ENCODE measurements around the gene FAH. TPM values are rescaled to one million over a fixed set of nuclear protein-coding genes. Genes with fewer than 3 reads are reported as not detected.

The FAH gene
- total and polyA plus RNA-seq, 2 donors (not counting 1 experiment from before 2014, with no cell fraction given), result 1.1 to 5.1 TPM

DNA sequence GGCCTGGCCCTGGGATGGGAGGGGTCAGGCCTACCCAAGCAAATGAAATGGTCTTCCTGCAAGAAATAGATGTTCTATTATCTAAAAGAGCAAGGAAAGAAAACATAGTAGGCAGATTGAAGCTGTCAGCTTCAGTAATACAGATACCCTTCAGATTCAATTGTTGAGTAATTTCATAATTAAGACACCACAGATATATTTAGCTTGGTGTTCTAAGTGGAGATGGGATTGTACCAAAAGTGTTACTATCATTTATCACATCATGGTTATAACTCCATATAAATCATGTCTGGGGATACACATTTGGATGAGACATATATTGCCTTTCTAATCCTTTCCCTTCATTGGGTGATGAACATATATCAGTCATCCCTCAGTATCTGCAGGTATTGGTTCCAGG, 41.9 kb upstream of the FAH start:
- intact Hi-C loops (cut with micrococcal nuclease), result no loop called here
- TF ChIP-seq, protein P1, sequence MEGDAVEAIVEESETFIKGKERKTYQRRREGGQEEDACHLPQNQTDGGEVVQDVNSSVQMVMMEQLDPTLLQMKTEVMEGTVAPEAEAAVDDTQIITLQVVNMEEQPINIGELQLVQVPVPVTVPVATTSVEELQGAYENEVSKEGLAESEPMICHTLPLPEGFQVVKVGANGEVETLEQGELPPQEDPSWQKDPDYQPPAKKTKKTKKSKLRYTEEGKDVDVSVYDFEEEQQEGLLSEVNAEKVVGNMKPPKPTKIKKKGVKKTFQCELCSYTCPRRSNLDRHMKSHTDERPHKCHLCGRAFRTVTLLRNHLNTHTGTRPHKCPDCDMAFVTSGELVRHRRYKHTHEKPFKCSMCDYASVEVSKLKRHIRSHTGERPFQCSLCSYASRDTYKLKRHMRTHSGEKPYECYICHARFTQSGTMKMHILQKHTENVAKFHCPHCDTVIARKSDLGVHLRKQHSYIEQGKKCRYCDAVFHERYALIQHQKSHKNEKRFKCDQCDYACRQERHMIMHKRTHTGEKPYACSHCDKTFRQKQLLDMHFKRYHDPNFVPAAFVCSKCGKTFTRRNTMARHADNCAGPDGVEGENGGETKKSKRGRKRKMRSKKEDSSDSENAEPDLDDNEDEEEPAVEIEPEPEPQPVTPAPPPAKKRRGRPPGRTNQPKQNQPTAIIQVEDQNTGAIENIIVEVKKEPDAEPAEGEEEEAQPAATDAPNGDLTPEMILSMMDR (IDR thresholded peaks at IDR 0.05), result no peak
- no peak for TF ChIP-seq EZH2 (IDR thresholded peaks at IDR 0.05; ENCODE audit: borderline replicate concordance, insufficient read depth, low read depth, low read length, poor library complexity, severe bottlenecking)
- Histone ChIP-seq H4K20me1 (ENCODE audit: control insufficient read depth, insufficient read depth, low read length, poor library complexity, severe bottlenecking) (peaks cover 75% of the 10 kb centered on the region), H3K79me2 (ENCODE audit: control insufficient read depth, insufficient read depth, low read length) (peaks cover 98% of the 10 kb centered on the region), H3K9ac (ENCODE audit: low read length) (no peak overlapping the region), H3K27me3 (replicated peaks in 1 of 4; ENCODE audit: control extremely low read depth in 1 of 4, control insufficient read depth in 3 of 4, insufficient read depth in 4 of 4, low read length in 3 of 4) (no peaks in the 10 kb centered on the region), H3K4me1 (ENCODE audit: control insufficient read depth in 2 of 2, insufficient read depth in 2 of 2, low read length in 2 of 2) (peaks cover 4 to 7% of the 10 kb centered on the region in 2 donors), H3K9me3 (ENCODE audit: control extremely low read depth in 1 of 3, control insufficient read depth in 2 of 3, insufficient read depth in 1 of 3, low read length in 2 of 3) (no peaks in the 10 kb centered on the region), H3K36me3 (replicated peaks in 1 of 2; ENCODE audit: control extremely low read depth in 1 of 2, control insufficient read depth in 1 of 2, extremely low read depth in 1 of 2, insufficient read depth in 2 of 2, low read length in 1 of 2) (peaks cover 0 to 2% of the 10 kb centered on the region in 2 experiments), H3K4me3 (ENCODE audit: control extremely low read depth in 1 of 5, extremely low read depth in 1 of 5, insufficient read depth in 1 of 5, low read depth in 2 of 5, low read length in 4 of 5) (no peak overlapping the region), H3K27ac (ENCODE audit: low read length in 2 of 2) (no peak overlapping the region), H2AFZ (ENCODE audit: insufficient read depth, low read depth, low read length, poor library complexity, severe bottlenecking) (no peak overlapping the region), H3K4me2 (replicated peaks; ENCODE audit: low read depth, low read length, poor library complexity, severe bottlenecking) (no peak overlapping the region)
- DNase-seq (no peak), ATAC-seq (ENCODE audit: low read depth) (no peak)
- H3K27me3 Mint-ChIP-seq, result no peaks in the 10 kb centered on the region
- H3K9me3 Mint-ChIP-seq (ENCODE audit: insufficient read depth), result no peaks in the 10 kb centered on the region
- ChIA-PET POLR2A (no interaction called here), CTCF (interaction anchor here (0.6 kb wide), 1 partner anchor 98 kb away, joined by 3 read pairs; no protein-coding TSS in a partner anchor)
- peaks cover 72% of the 10 kb centered on the region for H3K4me1 Mint-ChIP-seq
- no peak overlapping the region for H3K4me3 Mint-ChIP-seq
- no peak overlapping the region for H3K27ac Mint-ChIP-seq

DNA sequence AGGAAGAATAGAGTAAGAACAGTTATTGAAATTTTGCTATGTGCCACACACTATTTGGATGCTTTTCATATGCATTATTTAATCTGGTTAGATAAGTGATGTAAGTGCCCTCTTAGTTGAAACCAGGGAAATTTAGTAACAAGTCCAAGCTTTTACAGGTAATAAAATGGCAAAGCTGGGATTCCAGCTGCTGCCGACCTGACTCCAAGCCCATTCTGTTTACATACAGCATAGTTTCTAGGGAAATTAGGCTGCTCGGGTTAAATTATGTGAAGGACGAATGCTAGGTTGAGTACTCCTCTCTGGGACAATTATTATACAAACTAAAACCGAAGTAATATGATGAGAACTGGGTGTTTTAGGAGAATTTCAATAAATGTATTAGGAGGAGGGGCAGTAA, 38.7 kb upstream of the FAH start:
- Mint-ChIP-seq H3K27ac (no peak overlapping the region), H3K9me3 (ENCODE audit: insufficient read depth) (no peaks in the 10 kb centered on the region), H3K4me1 (peaks cover 65% of the 10 kb centered on the region), H3K27me3 (no peaks in the 10 kb centered on the region), H3K4me3 (no peak overlapping the region)
- H3K4me3 ChIP-seq (ENCODE audit: control extremely low read depth in 1 of 5, extremely low read depth in 1 of 5, insufficient read depth in 1 of 5, low read depth in 2 of 5, low read length in 4 of 5), result no peak overlapping the region
- no peak overlapping the region for H3K4me2 ChIP-seq (replicated peaks; ENCODE audit: low read depth, low read length, poor library complexity, severe bottlenecking)
- DNase-seq (no peak), ATAC-seq (ENCODE audit: low read depth) (no peak)
- no peaks in the 10 kb centered on the region for H3K27me3 ChIP-seq (replicated peaks in 1 of 4; ENCODE audit: control extremely low read depth in 1 of 4, control insufficient read depth in 3 of 4, insufficient read depth in 4 of 4, low read length in 3 of 4)
- ChIA-PET POLR2A (no interaction called here), CTCF (interaction anchor here (0.7 kb wide), 1 partner anchor 8 kb away, joined by 3 read pairs; no protein-coding TSS in a partner anchor)
- H2AFZ ChIP-seq (ENCODE audit: insufficient read depth, low read depth, low read length, poor library complexity, severe bottlenecking), result no peak overlapping the region
- no CpG with 5 or more reads among the region's 4 CpGs for WGBS (ENCODE audit: insufficient coverage)
- no peak overlapping the region for H3K27ac ChIP-seq (ENCODE audit: low read length in 2 of 2)
- intact Hi-C loops (cut with micrococcal nuclease), result no loop called here
- no peaks in the 10 kb centered on the region for H3K9me3 ChIP-seq (ENCODE audit: control extremely low read depth in 1 of 3, control insufficient read depth in 2 of 3, insufficient read depth in 1 of 3, low read length in 2 of 3)
- no peaks in the 10 kb centered on the region for H3K36me3 ChIP-seq (replicated peaks in 1 of 2; ENCODE audit: control extremely low read depth in 1 of 2, control insufficient read depth in 1 of 2, extremely low read depth in 1 of 2, insufficient read depth in 2 of 2, low read length in 1 of 2)
- no peak overlapping the region for H3K9ac ChIP-seq (ENCODE audit: low read length)
- peaks cover 87% of the 10 kb centered on the region for H3K79me2 ChIP-seq (ENCODE audit: control insufficient read depth, insufficient read depth, low read length)
- TF ChIP-seq EZH2 (IDR thresholded peaks at IDR 0.05; ENCODE audit: borderline replicate concordance, insufficient read depth, low read depth, low read length, poor library complexity, severe bottlenecking), result no peak
- TF ChIP-seq, protein P1 (IDR thresholded peaks at IDR 0.05), result no peak
- H3K4me1 ChIP-seq (ENCODE audit: control insufficient read depth in 2 of 2, insufficient read depth in 2 of 2, low read length in 2 of 2), result peaks cover 3 to 4% of the 10 kb centered on the region in 2 donors
- H4K20me1 ChIP-seq (ENCODE audit: control insufficient read depth, insufficient read depth, low read length, poor library complexity, severe bottlenecking), result peaks cover 66% of the 10 kb centered on the region
